GM12874 (cell line): ENCODE data around the gene MPC1.

Experiments used
- CTCF ChIP-seq: IDR thresholded peaks from 2 replicates; pipeline ENCODE4 v1.5.1; 2011; ENCODE audit warnings: low read depth, mild to moderate bottlenecking, control low read depth, low read length, moderate library complexity; ENCODE audit not compliant: insufficient read depth

The MPC1 gene

GRCh38 chr6:166317261-166318212, 65.2 kb downstream of the MPC1 start:
- TF ChIP-seq CTCF, result no peak

GRCh38 chr6:166315436-166315835, 67.3 kb downstream of the MPC1 start:
- no peak for TF ChIP-seq CTCF
